Fibroblast of villous mesenchyme (primary cell): ENCODE results near the gene TNRC6C. TPM values are rescaled to one million over a fixed set of nuclear protein-coding genes. Genes with fewer than 3 reads are reported as not detected.
"Not testable (repeated sequence)": the region's sequence is repeated elsewhere in the genome, so short reads cannot be mapped to it uniquely, and the experiment has no call there.

Experiments
- DNase-seq: peaks from one replicate; pipeline ENCODE4 v3.0.0-alpha.2; 2010; ENCODE audit warnings: low read depth
- H3K4me3 ChIP-seq: 2 replicates; pipeline ENCODE4 v1.5.1; 2011; ENCODE audit warnings: low read depth, mild to moderate bottlenecking, low read length
- CTCF ChIP-seq: IDR thresholded peaks from 2 replicates; pipeline ENCODE4 v1.5.1; 2012; ENCODE audit warnings: low read depth, mild to moderate bottlenecking, low read length; ENCODE audit not compliant: insufficient read depth
- total RNA-seq: library from RNA; depleted of rRNA; stranded (reverse); fragments of >200 nt; gene quantifications from 2 replicates; pipeline ENCODE4 v1.2.3, GENCODE V29; 2012

The TNRC6C gene
- total RNA-seq, 1 donor: 4.3 TPM

DNA sequence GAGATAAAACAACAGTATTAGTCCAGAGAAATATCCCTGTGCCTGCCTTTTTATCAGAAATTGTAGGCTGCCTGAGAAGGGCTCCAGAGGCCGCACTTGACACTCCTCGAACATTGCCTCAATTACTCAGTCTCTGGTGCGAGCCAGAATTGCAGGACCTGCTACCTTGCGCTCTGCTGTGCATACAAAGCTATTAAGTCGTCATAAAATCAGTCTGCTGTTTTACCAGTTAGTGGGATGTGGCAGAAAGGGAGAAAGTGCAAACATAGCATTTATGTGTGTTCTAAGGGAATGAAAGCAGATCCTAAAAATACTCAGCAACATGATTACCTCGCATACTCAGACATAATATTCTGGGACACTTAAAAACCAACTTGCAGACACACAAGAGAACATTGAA lies 99.5 kb downstream of the TNRC6C start:
- no peak for TF ChIP-seq CTCF
- no peak overlapping the region for H3K4me3 ChIP-seq
- DNase-seq: no peak

DNA sequence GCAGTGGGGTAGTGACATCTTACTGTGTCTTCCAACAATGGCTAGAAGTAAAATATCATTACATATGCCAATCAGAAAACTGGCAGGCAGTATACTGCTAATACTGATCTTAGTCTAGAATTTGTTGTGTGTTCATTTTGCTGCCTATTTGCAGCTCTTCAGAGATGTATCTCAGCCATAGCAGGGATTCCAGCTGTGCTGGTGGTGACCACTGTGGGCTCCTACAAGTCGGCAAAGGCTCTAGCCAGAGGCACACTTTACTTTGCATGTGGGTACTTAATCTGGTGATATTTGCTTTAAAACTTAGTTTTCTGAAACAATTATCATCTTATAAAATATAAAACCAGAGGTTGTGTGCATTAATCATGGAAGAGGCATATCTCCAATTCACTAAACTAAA lies 100.1 kb downstream of the TNRC6C start:
- TF ChIP-seq CTCF: no peak
- DNase-seq: no peak

DNA sequence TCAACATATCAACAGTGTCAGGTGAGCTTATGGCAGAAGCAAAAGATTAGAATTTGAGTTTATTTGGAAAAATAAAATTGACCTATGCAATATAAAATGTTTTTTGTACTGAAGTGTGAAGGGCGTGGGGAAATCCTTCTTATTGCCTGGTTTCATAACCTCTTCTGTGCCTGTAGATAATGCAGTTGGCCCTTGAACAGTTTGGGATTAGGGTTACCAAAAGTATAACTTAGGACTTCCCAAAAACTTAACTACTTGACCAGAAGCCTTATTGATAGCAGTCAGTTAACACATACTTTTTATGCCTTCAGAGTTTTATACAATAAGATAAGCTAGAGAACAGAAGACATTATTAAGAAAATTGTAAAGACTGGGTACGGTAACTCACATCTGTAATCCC lies 104.1 kb downstream of the TNRC6C start:
- no peak for TF ChIP-seq CTCF
- H3K4me3 ChIP-seq: no peak overlapping the region
- no peak for DNase-seq

More for the DNA sequence above, 100.1 kb downstream of the TNRC6C start:
- no peak overlapping the region for H3K4me3 ChIP-seq

DNA sequence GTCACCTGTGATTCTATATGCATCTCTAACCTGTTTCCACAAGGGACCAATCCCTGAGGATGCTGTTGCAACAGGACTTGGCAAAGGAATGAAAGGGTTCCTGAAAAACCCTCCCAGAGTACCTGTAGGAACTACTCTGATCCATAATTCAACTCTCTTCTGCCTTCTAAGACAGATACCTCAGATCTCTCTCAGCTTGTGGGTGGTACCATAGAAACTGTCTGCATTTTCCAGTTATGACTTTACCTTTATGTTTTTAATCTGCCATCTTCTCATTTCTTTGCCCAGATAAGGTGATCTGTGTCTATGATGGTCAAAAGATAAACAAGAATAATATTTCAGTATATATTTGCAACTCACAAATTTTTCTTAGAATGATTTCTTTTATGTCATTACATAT lies 105.0 kb downstream of the TNRC6C start:
- TF ChIP-seq CTCF: no peak
- H3K4me3 ChIP-seq: no peak overlapping the region
- no peak for DNase-seq

- no peak for TF ChIP-seq CTCF
- no peak for DNase-seq
These were observed 106.2 kb downstream of the TNRC6C start for GRCh38 chr17:78064708-78065107.

GRCh38 chr17:78066976-78067375 lies 108.5 kb downstream of the TNRC6C start:
- H3K4me3 ChIP-seq, DNase-seq: not testable (repeated sequence)

More at GRCh38 chr17:78064708-78065107, 106.2 kb downstream of the TNRC6C start:
- no peak overlapping the region for H3K4me3 ChIP-seq

DNA sequence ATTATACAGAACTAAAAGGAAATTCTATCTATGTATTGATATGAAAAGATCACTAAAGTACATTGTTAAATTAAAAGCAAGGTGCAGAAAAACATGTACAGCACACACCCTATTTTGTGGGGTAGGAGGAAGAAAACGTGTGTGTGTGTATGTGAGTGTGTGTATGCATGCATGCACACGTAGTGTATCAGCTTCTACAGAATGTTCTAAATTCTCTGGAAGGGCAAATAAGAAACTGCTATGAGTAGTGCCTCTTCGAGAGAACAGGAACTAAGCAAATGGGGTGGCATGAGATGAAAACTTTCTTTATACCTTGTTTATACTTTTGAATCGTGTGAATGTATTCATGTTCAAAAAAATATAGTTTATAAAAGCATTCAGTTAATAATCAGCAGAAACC lies 111.2 kb downstream of the TNRC6C start:
- H3K4me3 ChIP-seq: no peak overlapping the region
- DNase-seq: no peak
- no peak for TF ChIP-seq CTCF
